Aorta (tissue), 5 donors: ENCODE measurements around the gene KRT4. TPM values are rescaled to one million over a fixed set of nuclear protein-coding genes. Genes with fewer than 3 reads are reported as not detected.
"Not testable (repeated sequence)": the region's sequence is repeated elsewhere in the genome, so short reads cannot be mapped to it uniquely, and the experiment has no call there.

Experiments
- ATAC-seq: fragments of 200-7000 bp; cut with Tn5 transposase; one replicate; pipeline ENCODE4 v1.9.1; 2022; ENCODE audit warnings: moderate library complexity; ENCODE audit not compliant: low FRiP score
- DNase-seq, 2 donors: peaks; one replicate each; pipeline ENCODE4 v3.0.0-alpha.2; 2020
- H3K27ac ChIP-seq, 2 donors: one replicate each; pipeline ENCODE4 v1.5.1; 2013; ENCODE audit warnings: low read length in 2 of 2, mild to moderate bottlenecking in 2 of 2, moderate library complexity in 2 of 2, control low read depth in 1 of 2, inconsistent platforms in 1 of 2, low read depth in 1 of 2
- H3K27me3 ChIP-seq, 2 donors: one replicate each; pipeline ENCODE4 v1.6.1; 2013; ENCODE audit warnings: control low read depth in 1 of 2, low read length in 1 of 2, mild to moderate bottlenecking in 1 of 2, moderate library complexity in 1 of 2; ENCODE audit not compliant: insufficient read depth in 2 of 2, control insufficient read depth in 1 of 2
- H3K36me3 ChIP-seq, 2 donors: one replicate each; pipeline ENCODE4 v1.6.1; 2013; ENCODE audit warnings: control low read depth in 1 of 2, low read length in 1 of 2, mild to moderate bottlenecking in 1 of 2; ENCODE audit not compliant: insufficient read depth in 2 of 2, control insufficient read depth in 1 of 2
- H3K4me1 ChIP-seq, 2 donors: one replicate each; pipeline ENCODE4 v1.6.1; 2013; ENCODE audit warnings: low read length in 2 of 2, control low read depth in 1 of 2, mild to moderate bottlenecking in 1 of 2, moderate library complexity in 1 of 2; ENCODE audit not compliant: insufficient read depth in 2 of 2, control insufficient read depth in 1 of 2
- H3K4me3 ChIP-seq, 2 donors: one replicate each; pipeline ENCODE4 v1.5.1; 2013; ENCODE audit warnings: low read length in 2 of 2, control low read depth in 1 of 2, mild to moderate bottlenecking in 1 of 2
- H3K9me3 ChIP-seq: one replicate; pipeline ENCODE4 v1.6.1; 2013; ENCODE audit warnings: mild to moderate bottlenecking, low read length; ENCODE audit not compliant: control insufficient read depth
- WGBS, 2 donors: extraction: QIAGEN DNeasy Blood & Tissue Kit; methylation state at CpG; one replicate each; pipeline ENCODE4 v1.1.7; 2013; 5-methylcytosine and 5-hydroxymethylcytosine counted together
- intact Hi-C, 2 donors: fragments of 100-400 bp; cut with DNase I; formaldehyde crosslinking; loops; one replicate each; pipeline versions ENCODE4 v1.14.2 to v1.15.0; 2022
- polyA plus RNA-seq, 2 donors: library from polyadenylated mRNA; stranded (reverse); fragments of 200-250 nt; gene quantifications; one replicate each; pipeline ENCODE4 v1.2.3, GENCODE V29; 2013
- total RNA-seq, 2 donors: library from RNA; stranded (reverse); fragmentation: NEBNext Ultra II Directional; extraction: Animal tissue kit (Norgen Biotek cat#: 25700); gene quantifications; one replicate each; pipeline ENCODE4 v1.2.1, GENCODE V29; 2021
- donor health status: healthy with polysubstance abuse.
- donor health status: Bipolar disorder and iron deficiency.
- donor health status: DM: no; HTN: no; CAD: no.
- donor health status: DM: no; HTN: no; CAD: no.
- donor health status: DM: yes; HTN: yes; CAD: no.

KRT4 gene
- total and polyA plus RNA-seq, 4 donors, result 3.9 to 4.6 TPM; not detected in 2

- H3K36me3 ChIP-seq, result no peaks in the 10 kb centered on the region
- intact Hi-C loops, result no loop called here
- no peak overlapping the region for H3K27ac ChIP-seq
- H3K4me3 ChIP-seq, result no peak overlapping the region
- H3K27me3 ChIP-seq, result no peaks in the 10 kb centered on the region
- H3K9me3 ChIP-seq, result no peaks in the 10 kb centered on the region
- H3K4me1 ChIP-seq, result no peaks in the 10 kb centered on the region
- no peak for DNase-seq
- ATAC-seq, result no peak
- WGBS, 2 donors, result 83 to 85% methylated on average over 10 of the region's 10 CpGs
Observed at GRCh38 chr12:52768479-52769200, 45.3 kb downstream of the KRT4 start.

- ATAC-seq, result no peak
- Histone ChIP-seq H3K27me3 (no peaks in the 10 kb centered on the region), H3K4me3 (no peak overlapping the region), H3K27ac (no peak overlapping the region), H3K9me3 (no peaks in the 10 kb centered on the region), H3K4me1 (no peaks in the 10 kb centered on the region), H3K36me3 (no peaks in the 10 kb centered on the region)
- no peak for DNase-seq
- intact Hi-C loops, result no loop called here
- WGBS, 2 donors, result 44 to 46% methylated on average over 3 of the region's 3 CpGs
Observed at GRCh38 chr12:52767427-52767826, 46.5 kb downstream of the KRT4 start.

- no peaks in the 10 kb centered on the region for H3K36me3 ChIP-seq
- no peaks in the 10 kb centered on the region for H3K9me3 ChIP-seq
- intact Hi-C loops, result no loop called here
- no peak overlapping the region for H3K4me3 ChIP-seq
- no peaks in the 10 kb centered on the region for H3K27me3 ChIP-seq
- H3K4me1 ChIP-seq, result no peaks in the 10 kb centered on the region
- WGBS, 2 donors, result 61 to 74% methylated on average over 1 of the region's 1 CpG
- no peak for DNase-seq
- no peak for ATAC-seq
- H3K27ac ChIP-seq, result no peak overlapping the region
Observed at GRCh38 chr12:52767020-52767379, 46.9 kb downstream of the KRT4 start.

DNA sequence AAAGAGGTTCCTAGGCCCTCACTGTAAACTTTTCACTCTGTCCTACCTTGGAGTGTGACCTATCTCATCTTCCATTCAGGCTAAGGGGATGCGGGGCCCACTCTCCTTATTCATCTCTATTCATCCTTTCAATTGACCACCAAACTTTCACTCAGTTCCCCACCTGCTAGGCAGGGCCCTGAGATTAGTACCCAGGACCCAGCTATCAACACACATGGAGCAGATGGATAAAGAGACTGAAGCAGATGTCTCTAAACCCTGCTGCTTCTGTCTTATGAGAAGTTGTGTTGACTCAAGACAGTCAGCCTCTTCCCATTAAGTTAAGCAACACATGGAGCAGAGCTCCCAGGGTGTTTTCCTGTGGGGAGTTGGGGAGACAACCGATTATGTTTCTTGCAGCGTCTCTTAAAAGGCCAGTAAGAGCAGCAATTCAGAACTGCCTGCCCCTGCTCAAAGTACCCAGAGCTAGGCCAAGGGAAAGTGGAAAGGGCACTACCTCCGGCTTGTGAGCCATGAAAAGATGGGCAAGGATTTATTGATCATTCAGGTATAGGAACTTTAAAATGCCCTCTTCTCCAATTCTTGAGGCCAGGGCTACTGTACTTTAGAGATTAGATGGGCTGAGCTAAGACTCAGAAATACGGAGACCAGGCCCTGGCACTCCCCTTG lies 47.4 kb downstream of the KRT4 start:
- DNase-seq (no peak), ATAC-seq (no peak)
- Histone ChIP-seq H3K9me3 (no peaks in the 10 kb centered on the region), H3K36me3 (no peaks in the 10 kb centered on the region), H3K4me1 (no peaks in the 10 kb centered on the region), H3K27me3 (no peaks in the 10 kb centered on the region), H3K4me3 (no peak overlapping the region), H3K27ac (no peak overlapping the region)
- 74 to 76% methylated on average over 5 of the region's 5 CpGs for WGBS, 2 donors
- intact Hi-C loops, result no loop called here

DNA sequence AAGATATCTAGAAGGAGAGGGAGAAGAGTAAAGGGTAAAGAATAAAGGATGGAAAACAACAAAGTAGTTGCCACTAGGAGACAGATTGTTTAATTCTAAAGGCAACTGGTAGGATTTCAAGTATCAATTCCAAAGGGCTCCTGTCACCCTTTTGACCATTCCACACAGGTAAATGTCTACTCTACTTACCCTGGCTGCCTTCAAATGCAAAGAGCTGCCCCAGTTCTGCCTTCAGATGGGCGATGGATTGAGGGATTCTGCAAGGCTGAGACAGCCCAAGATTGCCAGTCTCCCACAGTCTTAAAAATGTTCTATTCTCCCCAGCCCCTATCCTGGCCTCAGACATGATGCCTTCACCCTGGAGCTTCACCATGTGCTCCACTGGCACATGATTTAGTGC lies 48.2 kb downstream of the KRT4 start:
- H3K4me3 ChIP-seq, result no peak overlapping the region
- ATAC-seq (no peak), DNase-seq (no peak)
- no peaks in the 10 kb centered on the region for H3K4me1 ChIP-seq
- no peaks in the 10 kb centered on the region for H3K36me3 ChIP-seq
- peaks cover under 1% of the 10 kb centered on the region for H3K9me3 ChIP-seq
- no peaks in the 10 kb centered on the region for H3K27me3 ChIP-seq
- H3K27ac ChIP-seq, result no peak overlapping the region
- intact Hi-C loops, result no loop called here
- 75 to 87% methylated on average over 1 of the region's 1 CpG for WGBS, 2 donors

DNA sequence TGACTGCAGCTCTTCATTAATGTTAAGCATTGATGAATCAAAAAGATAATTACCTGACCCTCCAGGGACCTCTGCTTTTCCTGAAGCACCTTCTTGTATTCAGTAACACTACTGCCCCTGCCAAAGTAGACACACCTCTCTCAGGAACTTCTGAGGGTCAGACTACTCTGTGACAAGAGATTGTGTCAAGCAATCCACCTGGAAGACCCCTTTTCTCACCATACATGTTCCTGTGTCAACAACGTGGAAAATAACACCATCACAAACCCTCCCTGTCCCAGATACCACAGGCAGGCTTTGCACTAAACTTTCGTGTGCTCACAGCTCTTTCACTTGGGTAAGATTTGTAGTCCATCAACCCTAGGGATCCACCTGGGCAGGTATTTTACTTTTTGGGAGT lies 49.9 kb downstream of the KRT4 start:
- no peak overlapping the region for H3K27ac ChIP-seq
- no peak overlapping the region for H3K4me3 ChIP-seq
- no peaks in the 10 kb centered on the region for H3K36me3 ChIP-seq
- 73 to 77% methylated on average over 2 of the region's 2 CpGs for whole genome bisulfite sequencing, 2 donors
- intact Hi-C loops, result no loop called here
- no peaks in the 10 kb centered on the region for H3K27me3 ChIP-seq
- DNase-seq, result no peak
- no peak for ATAC-seq
- no peaks in the 10 kb centered on the region for H3K4me1 ChIP-seq
- H3K9me3 ChIP-seq, result peaks cover 4% of the 10 kb centered on the region

- Histone ChIP-seq H3K4me3 (no peak overlapping the region), H3K9me3 (peaks cover 4% of the 10 kb centered on the region), H3K27me3 (no peaks in the 10 kb centered on the region), H3K36me3 (no peaks in the 10 kb centered on the region), H3K4me1 (no peaks in the 10 kb centered on the region), H3K27ac (no peak overlapping the region)
- intact Hi-C loops, result no loop called here
- ATAC-seq, result no peak
- WGBS, 2 donors, result 78% methylated on average over 9 of the region's 9 CpGs
- no peak for DNase-seq
Observed at GRCh38 chr12:52763036-52763659, 50.8 kb downstream of the KRT4 start.

- WGBS, 2 donors, result 94 to 95% methylated on average over 2 of the region's 2 CpGs
Observed at GRCh38 chr12:52761802-52762201, 52.1 kb downstream of the KRT4 start.

GRCh38 chr12:52761218-52761617 lies 52.7 kb downstream of the KRT4 start:
- ATAC-seq, intact Hi-C loops, H3K27ac ChIP-seq: not testable (repeated sequence)

More at GRCh38 chr12:52761802-52762201, 52.1 kb downstream of the KRT4 start:
- Histone ChIP-seq H3K27me3 (peaks cover 0 to 1% of the 10 kb centered on the region in 2 donors), H3K36me3 (no peaks in the 10 kb centered on the region), H3K27ac (no peak overlapping the region), H3K9me3 (peaks cover 6% of the 10 kb centered on the region), H3K4me1 (no peaks in the 10 kb centered on the region), H3K4me3 (no peak overlapping the region)
- no peak for ATAC-seq
- no peak for DNase-seq
- intact Hi-C loops, result no loop called here

More at GRCh38 chr12:52761218-52761617, 52.7 kb downstream of the KRT4 start:
- not testable (repeated sequence) for H3K9me3 ChIP-seq, DNase-seq, H3K4me3 ChIP-seq, H3K27me3 ChIP-seq, H3K4me1 ChIP-seq, H3K36me3 ChIP-seq
- WGBS, 2 donors, result 88 to 93% methylated on average over 8 of the region's 8 CpGs
